ENCODE results near the gene ARMH3.

ARMH3 gene

GRCh38 chr10:101935431-101935830, 120.5 kb downstream of the ARMH3 start:
- DNase-seq, result no peak

GRCh38 chr10:101934686-101935305, 121.2 kb downstream of the ARMH3 start:
- no peak for DNase-seq

- DNase-seq, result no peak
These were observed 122.0 kb downstream of the ARMH3 start for GRCh38 chr10:101933976-101934375.

DNA sequence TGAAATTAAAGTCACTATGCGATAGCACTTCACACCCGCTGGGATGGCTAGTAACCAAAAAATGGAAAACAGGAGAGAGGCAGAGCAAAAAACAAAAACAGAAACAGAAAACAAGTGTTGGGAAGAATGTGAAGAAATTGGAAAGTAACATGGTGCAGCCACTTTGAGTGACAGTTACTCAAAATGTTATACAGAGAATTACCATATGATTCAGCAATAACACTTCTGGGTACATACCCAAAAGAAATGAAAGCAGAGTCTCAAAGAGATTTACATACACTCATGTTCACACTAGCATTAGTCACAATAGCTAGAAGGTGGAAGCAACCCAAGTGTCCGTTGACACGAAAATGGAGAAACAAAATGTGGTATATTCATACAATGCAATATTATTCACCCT, 123.8 kb downstream of the ARMH3 start:
- no peak for DNase-seq

DNA sequence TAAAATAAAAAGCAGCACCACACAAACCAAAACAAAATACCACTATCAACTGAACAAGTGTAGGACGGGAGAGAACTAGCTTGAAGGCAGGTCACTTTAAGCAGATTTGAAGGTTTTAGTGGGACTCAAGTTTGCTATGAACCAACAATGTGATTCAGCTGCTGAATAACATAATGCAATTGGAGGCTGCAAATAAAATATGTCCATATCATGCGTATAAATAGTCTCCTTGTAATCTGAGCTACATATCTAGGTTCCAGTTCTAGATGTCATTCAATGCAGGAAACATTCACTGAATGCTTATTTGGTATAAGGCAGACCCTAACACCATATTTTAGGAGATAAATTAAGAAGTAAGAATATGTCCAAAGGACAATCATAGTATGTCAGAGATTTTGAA, 130.9 kb downstream of the ARMH3 start:
- DNase-seq, result no peak

- DNase-seq, result no peak
These were observed 132.7 kb downstream of the ARMH3 start for GRCh38 chr10:101923256-101923655.

- peak; percentile 37 for DNase-seq
These were observed 133.1 kb downstream of the ARMH3 start for GRCh38 chr10:101922846-101923245.

DNA sequence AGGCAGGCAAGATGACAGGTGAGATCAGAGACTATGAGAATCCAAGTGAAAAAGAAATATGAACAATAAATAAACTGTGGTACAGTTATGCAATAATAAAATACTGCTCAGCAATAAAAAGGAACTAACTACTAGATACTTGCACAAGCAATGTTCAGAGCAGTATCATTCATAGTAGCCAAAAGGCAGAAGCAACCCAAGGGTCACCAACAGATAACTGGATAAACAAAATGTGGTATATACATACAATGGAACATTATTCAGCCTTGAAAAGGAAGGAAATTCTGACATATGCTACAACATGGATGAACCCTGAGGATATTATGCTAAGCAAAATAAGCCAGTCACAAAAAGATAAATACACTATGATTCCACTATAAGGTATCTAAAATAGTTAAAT, 135.4 kb downstream of the ARMH3 start:
- no peak for DNase-seq

DNA sequence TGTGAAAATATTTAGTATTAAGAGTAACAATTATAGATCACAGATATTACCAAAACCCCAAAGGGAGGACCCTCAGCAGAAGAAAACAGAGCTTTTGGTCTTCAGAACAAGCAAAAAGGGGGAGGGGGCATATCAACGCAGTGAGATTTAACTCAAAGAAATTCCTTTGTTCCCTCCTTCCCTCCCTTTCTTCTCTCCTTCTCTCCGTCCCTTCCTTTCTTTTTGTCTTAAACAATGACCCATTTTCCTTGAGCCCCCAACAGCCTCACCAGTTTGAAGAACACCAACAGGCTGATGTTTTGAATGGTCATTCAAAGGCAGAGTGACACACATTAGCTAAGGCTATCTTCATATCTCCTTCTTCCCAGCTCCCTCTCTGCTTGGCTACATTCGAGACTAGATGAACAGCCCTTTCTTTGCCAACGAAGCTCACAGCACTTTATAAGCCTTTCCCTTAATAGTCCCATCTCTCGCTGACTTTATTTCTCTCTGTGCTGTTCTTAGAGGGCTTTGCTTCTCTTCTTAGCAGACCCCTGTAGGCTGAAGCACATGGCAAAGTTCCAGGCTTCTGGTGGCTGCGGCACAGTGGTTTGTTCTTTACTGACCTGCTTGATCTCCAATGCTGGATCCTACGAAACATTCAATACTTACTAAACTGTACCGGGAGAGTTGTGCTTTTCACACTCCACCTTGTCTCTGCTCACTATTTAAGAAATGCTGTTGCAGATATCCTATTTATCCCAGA, 136.8 kb downstream of the ARMH3 start:
- DNase-seq, result no peak

DNA sequence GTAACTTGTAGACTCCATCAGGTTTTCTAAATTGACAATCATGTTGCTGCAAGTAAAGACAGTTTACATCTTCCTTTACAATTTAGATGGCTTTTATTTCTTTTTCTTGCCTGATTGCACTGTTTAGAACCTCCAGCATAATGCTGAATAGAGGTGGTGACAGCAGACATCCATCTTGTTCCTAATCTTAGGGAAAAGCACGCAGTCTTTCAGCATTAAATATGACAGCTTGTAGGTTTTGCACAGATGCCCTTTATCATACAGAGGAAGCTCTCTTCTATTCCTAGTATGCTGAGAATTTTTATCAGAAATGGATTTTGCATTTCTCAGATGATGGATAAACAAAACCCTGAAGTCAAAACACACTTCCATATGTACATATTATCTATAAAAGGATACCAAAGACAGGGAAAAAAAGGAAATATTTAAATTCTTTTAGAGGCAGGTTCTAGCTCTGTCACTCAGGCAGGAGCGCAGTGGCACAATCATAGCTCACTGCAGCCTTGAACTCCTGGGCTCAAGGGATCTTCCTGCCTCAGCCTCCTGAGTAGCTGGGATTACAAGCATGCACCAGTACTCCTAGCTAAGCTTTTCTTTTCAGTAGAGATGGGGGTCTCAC, 143.3 kb downstream of the ARMH3 start:
- DNase-seq, result no peak

DNA sequence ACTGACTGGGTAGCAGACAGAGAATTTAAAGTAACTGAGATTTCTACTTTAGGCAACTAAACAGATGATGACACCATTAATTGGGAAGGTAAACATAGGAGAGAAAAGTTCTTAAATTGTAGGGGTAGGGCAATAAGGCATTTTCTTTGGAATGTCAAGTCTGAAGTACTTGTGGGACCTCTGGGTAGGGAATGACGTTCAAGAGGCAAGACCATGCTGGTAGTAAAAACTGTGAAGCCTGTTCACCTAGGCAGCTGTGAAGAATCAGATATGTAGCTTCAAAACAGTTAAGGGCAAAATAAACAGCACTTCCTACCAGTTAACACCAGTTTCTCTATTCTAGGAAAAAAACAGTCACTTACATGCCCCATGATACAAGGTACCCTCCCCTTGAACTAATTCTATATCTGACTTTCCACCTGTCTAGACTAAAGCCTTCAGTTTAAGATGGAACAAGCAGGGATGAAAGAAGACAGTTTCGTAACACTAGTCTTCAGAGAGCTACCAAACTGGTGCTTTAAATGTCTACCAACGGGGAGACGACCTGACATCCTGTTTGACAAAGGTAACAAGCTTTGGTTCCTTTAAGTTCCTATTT, 149.3 kb downstream of the ARMH3 start:
- DNase-seq, result no peak

GRCh38 chr10:101905251-101905650, 150.7 kb downstream of the ARMH3 start:
- DNase-seq, result no peak

DNA sequence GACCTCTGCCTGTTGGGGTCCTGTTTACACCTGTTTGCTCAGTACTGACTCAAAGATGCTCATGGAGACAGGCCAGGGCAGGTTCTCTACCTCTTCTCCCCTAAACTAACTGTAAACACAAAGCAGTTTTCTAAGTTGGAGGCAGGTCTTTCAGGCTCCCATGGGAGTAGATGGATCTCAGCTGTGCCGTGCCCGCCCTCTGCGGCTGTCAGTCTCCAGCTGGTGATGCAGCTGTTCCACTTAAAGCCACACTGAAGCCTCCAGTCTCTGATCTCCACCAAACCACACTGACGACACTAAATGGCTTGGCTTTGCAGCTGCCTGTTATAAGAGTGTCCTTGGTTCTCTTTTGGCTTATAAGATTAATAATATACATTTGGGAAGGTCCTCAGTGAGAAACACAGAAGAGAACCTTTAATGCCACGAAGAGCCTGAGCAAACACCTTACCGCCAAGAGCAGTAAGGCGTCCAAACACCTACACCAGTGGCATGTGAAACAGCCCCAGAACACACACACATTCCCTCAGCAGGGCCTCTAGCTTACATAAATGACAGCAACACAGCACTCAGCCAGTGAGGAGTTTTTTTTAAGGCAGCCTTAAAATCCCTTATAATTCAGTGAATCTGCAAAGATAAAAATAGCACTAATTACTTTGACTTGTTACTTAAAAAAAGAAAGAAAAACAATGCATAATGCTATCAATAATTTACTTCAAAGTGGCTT, 152.0 kb downstream of the ARMH3 start:
- peak; percentile 82 for DNase-seq

DNA sequence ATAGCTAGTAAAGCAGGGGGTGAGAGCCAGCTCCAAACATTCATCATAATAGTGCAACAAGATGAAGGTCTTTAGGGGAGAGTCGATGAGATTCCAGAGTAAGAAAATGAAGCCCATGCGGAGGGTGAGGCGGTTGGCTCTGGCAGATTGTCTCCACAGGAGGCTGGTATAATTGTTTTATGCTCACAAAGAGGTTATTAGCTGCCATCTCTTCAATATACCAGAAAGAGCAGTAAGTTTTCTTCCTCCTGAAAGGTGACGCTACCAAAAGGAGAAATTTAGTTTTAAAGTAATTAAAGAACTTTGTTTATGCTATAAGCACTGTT, 153.2 kb downstream of the ARMH3 start:
- DNase-seq, result peak; percentile 79

GRCh38 chr10:101902032-101902819, 153.7 kb downstream of the ARMH3 start:
- DNase-seq, result peak; percentile 81

DNA sequence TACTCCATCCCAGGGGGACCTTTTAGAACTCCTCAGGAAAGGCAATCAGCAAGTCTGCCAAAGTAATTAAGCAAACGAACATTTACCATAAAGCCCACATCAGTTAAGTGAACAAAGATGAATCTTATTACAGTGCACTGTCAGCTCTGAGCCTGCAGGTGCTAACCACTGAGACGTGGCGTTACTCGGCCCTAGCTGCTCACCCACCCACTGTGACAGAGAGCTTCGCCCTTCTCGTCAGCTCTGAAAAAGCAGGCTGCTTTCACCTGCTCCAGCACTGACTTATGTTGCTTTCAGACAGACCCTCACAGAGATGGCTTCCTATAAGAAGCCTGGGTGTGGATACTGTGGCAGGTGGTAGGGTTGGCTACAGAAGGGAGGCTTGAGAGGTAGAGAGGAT, 154.6 kb downstream of the ARMH3 start:
- peak; percentile 66 for DNase-seq

DNA sequence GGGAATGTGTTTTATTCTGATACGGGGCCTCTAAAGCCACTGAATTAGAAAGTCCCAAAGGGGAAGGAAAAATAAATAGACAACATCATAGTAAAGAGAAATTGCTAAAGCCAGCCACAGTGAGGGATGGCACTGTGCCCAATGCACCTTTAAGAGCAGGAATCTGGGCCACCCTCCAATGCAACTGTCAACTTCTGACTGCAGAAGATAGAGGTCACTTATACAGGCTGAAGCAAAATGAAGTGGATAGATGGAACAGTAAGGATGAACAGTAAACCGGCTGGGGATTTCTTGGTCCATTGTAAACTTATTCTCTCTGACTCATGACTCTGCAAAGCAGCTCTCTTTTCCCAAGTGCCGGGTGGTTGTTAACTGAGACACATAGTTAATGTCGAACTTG, 158.3 kb downstream of the ARMH3 start:
- DNase-seq, result no peak

DNA sequence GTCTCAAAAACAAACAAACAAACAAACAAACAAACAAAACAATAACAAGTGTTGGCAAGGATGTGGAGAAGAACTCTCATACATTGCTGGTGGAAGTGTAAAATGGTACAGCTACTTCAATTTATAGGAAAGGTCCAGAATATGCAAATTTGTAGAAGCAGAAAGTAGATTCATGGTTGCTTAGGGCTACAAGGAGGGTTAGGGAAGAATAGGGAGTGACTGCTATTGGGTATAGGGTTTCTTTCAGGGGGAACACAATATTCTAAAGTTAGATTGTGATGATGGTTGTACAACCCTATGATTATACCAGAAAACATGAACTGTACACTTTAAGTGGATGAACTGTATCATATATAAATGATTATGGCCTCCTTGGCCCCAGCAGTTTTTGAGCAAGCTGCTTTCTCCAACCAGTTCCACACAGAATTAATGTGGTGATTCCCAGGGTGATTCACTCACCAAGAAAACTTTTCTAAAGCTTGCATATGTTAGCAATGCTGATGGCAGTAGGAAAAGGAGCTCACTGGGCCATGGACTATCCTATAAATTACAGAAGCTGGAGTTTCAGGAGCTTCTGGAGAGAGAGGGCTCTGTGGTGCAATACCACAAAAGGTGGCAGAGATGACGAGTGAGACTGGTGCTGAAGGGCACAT, 159.6 kb downstream of the ARMH3 start:
- DNase-seq, result no peak

DNA sequence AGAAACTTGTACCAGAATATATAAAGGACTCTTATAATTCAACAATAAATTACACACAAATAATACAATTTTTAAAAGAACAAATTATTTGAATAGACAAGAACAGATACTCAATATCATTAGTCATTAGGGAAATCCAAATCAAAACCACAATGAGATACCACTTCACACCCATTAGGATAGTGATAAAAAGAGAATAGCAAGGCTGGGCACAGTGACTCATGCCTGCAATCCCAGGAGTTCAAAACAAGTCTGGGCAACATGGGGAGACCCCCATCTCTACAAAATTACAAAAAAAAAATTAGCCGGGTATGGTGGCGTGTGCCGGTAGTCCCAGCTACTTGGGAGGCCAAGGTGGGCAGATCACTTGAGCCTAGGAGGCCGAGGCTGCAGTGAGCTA, 160.2 kb downstream of the ARMH3 start:
- DNase-seq, result no peak

DNA sequence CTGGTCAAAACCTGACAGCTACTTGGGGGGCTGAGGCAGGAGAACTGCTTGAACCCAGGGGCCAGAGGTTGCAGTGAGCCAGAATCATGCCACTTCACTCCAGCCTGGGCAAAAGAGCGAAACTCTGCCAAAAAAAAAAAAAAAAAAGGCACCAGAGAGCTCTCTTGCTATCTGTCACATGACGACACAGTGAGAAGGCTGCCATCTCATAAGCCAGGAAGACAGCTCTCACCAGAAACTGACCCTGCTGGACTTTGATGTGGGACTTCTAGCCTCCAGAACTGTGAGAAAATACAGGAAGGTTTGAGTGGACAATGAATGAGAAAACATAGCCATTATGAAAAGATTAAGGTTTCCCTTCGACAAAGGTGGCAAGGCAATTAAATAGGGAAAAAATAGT, 161.2 kb downstream of the ARMH3 start:
- no peak for DNase-seq

GRCh38 chr10:101894266-101894665, 161.7 kb downstream of the ARMH3 start:
- no peak for DNase-seq

DNA sequence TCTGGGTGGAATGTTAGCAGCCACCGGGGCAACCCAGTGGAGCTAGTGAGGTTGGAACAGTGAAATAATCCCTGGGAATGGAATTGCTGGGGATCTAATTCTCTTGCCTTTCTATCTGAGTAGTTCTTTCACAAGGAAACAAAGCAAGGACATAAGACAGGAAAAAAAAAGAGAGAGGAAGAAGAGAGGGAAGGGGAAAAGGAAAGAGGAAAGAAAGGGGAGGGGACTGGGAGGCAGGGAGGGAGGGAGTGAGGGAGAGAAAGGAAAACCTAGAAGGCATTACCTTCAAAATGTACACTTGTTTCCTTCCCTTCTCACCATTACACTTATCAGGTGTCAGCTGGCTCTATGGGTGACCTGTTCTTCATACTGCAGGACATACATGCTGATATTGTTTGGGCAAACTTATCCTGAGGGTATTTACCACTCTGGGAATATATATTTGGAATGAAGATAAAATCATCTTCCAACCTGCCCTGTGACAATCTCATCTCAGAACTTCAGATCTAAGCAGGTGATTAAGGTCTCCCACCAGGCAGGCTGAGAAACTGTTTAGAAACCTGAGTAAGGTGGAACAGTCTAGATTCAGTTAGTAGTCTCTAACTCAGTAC, 162.4 kb downstream of the ARMH3 start:
- DNase-seq, result no peak

All from eye (tissue), 1 donor.